GM18858 (cell line): Measurements from ENCODE around the gene ZFP36L1.

ENCODE experiments used
- ATAC-seq: cut with Tn5 transposase; IDR thresholded peaks from one replicate; pipeline ENCODE4 v1.9.1; 2021; ENCODE audit not compliant: unreplicated experiment

The ZFP36L1 gene

DNA sequence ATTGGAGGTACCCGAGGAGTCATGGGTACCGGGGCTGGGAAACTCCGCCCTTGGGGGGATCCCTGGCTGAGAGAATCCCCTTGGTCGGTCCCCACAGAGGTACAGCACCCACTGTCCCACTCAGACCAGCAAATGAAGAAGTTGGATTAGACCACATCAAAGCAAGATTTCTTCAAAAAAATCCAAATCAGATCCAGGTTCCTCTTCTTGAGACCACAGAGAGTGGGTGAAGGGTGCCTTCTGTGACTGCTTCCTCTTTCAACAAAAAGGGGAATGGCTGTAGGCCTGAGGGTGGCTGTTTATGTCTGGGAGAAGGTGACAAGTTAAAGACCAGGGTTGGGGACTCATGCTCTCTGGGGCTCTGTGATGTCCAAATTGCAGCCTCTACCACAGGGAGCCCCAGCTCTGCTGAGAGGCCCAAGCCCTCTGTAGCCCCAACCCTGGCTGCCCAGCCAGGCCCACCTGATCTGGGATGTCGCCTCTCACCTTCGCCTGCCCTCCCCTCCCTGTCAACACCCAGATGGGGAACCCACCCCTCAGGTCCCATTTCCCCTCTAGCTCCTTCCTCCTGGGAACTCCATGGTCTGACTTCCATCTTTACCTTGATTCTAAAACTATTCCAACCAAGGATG, 50.9 kb downstream of the ZFP36L1 start:
- ATAC-seq = peak; percentile 89

- no peak for ATAC-seq
These were observed 51.4 kb downstream of the ZFP36L1 start for GRCh38 chr14:68741477-68741791.

DNA sequence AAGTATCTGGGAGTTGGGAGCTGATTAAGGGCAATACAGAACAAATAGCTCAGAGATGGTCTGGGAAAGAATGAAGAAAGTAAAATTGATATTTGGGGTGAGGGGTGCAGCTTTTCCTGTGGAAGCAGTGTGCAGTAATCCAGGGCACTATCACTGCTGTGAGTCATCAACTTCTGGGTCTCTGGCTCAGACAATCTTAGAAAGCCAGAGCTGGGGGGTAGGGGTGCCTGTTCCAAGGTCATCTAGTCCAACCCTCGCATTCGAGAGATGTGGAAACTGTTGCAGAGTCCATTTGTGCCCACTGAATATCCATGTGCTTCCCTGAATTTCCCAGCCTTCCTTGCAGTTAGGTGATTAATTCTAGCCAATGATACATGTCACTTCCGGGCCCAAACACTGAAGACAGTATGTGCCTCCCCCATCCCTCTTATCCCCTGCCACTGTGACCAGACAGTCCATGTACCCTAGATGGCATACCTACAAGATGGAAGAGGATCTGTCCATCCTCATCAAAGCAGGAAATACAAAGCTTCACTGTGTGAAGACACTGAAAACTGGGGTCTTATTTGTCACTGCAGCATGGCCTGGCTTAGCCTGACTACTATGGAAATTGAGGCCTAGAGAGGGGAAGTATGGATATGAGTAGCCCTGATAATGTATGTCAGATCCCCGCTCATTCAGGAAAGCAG, 51.9 kb downstream of the ZFP36L1 start:
- no peak for ATAC-seq

GRCh38 chr14:68739701-68740100, 53.2 kb downstream of the ZFP36L1 start:
- ATAC-seq = no peak

GRCh38 chr14:68738559-68738958, 54.3 kb downstream of the ZFP36L1 start:
- ATAC-seq = no peak
